DMS53 treated with DMSO at 0.1 percent for 48 hours (cell line): ENCODE measurements around the gene TMOD2.

ENCODE experiments used
- DNase-seq: peaks from one replicate; lab custom pipeline; 2025; ENCODE audit not compliant: unreplicated experiment; lab: John Stamatoyannopoulos, UW

The TMOD2 gene

DNA sequence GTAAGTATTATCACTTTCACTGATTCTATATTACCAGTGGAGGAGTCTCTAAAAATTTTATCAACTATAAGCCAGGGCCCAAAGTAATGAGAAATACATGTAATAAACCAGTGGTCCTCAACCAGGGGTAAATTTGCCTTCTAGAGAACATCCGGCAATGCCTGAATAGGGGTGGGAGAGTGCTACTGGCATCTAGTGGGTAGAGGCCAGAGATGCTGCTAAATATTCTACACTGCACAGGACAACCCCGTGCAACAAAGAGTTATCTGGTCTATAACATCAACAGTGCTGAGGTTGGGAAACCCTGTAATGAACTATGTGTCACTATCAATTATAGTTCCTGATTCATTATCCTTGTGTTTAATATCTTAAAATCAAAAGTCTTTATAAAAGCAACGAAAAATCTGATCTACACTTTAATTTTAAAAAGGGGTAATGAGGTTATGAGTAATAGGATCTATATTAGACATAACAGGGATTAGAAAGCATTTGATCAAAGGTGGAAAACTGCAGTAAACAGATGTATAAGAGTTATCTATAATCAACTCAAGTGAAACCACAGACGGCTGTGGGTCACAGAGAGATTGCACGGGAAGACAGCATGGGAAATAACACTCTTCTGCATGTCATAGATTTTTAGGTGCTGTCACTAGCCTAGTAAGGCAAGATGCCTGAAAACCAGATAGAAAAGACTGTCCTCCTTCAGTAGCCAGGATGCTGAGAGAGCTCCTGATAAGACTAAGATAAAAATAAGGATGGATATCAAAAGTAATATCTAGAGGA is 16.0 kb upstream of the TMOD2 start:
- DNase-seq = no peak

GRCh38 chr15:51736069-51736468 is 15.3 kb upstream of the TMOD2 start:
- no peak for DNase-seq

DNA sequence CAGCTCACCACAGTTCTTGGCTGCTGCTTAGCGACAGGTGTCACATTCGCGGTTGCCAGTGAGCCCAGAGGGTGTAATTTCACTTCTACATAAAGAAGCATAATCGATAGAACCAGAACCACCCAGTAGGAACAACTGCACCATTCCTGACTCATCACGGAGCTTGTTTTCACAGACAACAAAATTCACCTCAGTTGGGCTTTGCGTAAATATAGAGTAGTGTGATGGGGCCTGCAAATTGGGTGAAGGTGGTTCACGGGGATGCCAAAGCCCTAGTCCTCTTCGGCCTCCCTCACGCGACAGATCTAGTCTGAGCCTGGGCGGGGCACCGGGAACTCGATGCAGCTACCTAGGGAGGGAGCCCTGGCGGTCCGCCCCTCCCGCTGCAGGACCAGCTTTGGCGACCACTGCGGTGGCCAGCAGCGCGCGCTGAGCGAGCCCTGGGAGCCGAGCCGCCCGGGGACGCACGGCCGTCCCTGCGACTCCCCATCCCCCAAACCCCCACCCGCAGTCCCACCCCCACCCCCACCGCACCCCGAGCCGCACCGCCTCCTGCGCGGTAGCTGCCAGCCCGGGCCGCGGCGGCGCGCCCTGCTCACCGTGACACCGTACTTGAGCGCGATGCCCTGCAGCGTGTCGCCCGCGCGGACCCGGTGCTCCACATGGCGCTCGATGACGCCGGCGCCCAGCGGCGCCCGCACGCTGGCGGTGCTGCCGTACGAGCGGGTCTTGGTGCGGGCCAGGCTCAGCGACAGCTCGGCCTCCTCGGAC is 14.5 kb upstream of the TMOD2 start:
- peak; percentile 42 for DNase-seq

DNA sequence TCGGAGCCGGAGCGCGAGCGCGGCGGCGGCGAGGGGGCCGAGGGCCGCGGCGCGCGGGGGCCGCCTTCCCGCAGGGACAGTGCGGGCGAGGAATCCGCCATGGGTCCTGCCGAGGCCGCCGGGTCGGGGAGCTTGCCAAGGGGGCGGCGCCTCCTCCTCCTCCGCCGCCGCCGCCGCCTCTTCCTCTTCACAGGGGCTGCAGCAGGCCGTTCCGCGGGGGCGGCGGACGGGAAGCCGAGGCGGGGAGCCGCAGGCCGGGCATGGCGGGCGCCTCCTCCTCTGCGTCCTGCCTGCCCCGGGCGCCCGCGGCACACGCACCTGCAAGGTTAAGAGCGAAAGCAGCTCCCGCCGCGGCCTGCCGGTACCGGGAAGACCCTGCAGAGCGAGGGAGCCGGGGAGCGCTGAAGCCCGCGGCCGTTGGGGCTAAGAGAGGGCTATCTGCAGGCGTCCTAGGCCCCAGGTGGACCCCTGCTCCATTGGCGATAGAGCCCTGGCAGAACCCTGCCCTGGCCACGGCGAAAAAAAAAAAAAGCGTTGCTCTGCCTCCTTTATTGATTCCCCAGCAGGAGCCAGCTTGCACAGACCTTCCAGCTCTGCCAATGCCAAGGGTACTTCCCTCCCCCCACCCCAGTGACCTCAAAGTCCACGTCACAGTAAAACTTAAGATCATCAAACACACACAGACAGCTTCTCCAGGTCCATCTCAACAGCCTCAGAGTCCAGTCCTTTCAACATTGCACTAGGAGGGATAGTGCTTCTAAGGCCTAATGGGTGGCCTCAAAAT is 13.7 kb upstream of the TMOD2 start, which contains the start of gene LYSMD2:
TSS of gene LYSMD2 (minus strand) at position 134 of the 784 bp plus-strand sequence. CDS start at position 101, 33 bp downstream.
- peak; percentile 42 for DNase-seq

- DNase-seq = no peak
These were observed 12.8 kb upstream of the TMOD2 start for GRCh38 chr15:51738553-51738952.

GRCh38 chr15:51739061-51739712 is 12.2 kb upstream of the TMOD2 start:
- no peak for DNase-seq

DNA sequence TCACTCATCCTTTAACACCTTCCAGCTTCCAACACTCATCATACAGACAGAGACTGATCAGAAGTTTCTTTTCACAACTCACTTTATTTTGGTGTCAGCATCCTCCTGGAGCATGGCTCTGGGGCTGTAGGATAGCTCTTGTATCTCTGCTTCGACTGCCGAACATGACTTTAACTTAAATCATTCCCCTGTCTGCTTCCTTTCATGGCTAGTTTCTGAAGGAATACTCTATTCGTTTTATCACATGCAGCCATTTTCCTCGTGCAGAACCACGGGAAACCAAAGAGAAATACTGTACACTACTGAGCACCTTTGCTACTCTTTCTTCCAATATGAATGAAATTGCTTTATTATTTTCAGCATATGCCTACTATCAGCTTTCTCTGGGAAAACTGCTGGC is 2.1 kb upstream of the TMOD2 start:
- no peak for DNase-seq

DNA sequence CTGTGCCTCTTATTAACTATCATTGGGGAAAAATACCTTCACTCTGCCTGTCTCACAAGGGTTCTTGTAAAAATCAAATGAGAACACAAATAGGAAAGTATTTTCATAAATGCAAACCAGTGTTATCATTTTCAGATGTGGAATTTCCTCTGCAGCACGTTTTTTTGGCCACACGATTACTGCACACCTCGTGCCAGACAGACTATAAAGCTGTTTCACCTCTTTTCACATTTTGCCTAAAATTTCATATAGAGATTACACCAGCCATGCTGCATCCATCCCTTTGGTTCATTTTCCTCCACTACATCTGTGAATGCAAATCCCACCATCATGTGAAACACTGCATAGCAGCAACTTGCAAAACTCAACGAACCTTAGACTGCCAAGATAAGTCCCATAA is 1.2 kb upstream of the TMOD2 start:
- no peak for DNase-seq

DNA sequence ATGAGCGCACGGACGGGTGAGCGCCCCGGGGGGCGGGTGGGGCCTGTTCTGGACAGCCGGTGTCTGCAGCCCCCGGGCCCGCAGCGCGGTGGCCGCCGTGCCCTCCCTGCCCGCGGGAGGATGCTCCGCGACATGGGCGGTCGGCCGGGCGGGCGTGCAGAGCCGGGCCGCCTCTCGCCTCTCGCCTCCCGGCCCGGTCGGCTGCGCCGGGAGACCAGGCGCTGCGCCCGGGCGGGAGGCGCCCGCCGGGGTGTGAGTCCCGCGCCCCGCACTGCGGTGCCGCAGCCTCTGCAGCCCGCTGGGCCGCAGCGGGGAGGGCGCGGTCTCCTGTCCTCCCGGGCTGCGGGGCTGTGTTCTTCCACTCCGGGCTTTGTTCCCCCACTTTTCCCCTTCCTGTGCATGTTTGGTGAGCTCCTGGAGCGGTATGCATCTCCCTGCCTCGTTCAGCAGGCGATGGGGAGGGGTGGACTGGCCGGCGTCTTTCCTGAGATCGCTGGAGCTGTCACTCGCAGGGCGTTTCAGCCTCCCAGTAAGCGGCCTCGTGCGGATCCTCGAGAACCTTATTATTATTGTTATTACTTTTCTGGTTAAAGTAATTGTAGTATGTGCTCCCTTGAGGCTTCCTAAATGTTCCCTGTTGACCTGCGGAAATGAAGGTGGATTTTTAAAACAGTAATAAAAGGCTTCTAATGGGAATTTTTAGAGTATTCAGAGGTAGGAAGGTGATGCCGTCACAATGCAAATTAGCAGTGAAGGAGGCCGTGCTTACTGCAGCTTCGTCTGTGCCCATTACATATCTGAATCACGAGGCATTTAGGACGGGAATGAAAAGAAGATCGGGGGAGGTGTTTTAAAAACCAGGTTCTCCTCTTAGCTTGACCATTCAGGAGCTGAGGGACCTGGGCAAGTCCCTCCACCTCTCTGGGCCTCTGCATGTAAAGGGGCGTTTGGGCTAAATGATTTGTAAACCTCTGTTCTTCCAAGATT is 593 bp downstream of the TMOD2 start:
- peak; percentile 9 for DNase-seq

GRCh38 chr15:51752888-51753287 is 1.5 kb downstream of the TMOD2 start:
- DNase-seq = no peak

DNA sequence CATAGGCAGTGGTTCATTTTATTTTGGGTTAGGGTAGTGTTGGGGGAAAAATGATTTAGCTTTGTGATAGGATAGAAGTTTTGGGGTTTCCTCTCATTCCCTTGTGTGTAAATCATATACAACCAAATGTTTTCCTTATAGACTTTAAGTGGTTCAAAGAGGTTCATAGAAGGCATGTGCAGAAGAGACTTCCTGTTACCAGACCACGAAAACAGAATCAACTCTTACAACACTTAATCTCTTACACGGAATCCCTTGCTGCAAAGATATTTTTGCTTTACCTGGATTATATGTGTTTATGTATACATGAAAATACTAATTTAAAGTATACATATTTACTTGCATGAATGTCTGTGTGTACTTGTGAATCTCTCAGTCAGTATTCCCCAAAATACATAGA is 2.9 kb downstream of the TMOD2 start:
- DNase-seq = no peak

- no peak for DNase-seq
These were observed 4.4 kb downstream of the TMOD2 start for GRCh38 chr15:51755790-51756189.

GRCh38 chr15:51756482-51756881 is 5.1 kb downstream of the TMOD2 start:
- no peak for DNase-seq

DNA sequence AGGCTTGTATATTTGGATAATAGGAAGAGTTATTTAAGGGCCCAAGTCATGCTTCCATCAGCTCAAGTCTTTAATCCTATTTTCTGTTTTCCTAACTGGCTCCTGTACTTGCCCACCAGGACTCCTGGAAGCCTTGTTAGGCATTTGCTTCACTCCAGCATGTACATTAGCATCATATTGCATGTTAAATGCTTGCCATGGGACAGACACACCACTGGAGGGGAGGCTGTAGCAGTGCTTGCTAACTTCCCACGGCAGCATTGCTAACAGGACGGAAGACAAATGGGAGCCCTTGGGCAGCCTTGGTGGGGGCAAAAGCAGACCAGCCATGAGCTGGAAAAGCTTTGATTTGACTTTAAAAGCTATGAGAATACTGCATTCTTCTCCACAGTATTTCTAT is 6.1 kb downstream of the TMOD2 start:
- DNase-seq = no peak

DNA sequence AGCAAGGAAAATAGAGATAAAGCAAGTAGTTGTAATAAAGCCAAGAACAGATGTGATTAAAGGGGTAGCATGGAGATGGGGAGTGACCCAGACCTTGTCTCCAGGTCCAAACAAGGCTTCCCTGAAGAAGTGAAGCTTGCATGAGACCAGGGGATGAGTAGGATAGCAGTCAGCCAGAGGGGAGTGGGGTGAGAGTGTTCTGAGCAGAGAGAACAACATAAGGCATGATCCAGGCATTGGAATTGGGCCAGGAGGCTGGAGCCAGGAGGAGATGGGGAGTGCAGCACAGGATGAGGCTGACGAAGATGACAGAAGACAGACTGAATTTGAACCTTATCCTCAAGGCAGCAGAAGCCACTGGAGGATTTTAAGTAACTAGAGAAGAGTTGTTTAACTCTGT is 7.2 kb downstream of the TMOD2 start:
- no peak for DNase-seq

DNA sequence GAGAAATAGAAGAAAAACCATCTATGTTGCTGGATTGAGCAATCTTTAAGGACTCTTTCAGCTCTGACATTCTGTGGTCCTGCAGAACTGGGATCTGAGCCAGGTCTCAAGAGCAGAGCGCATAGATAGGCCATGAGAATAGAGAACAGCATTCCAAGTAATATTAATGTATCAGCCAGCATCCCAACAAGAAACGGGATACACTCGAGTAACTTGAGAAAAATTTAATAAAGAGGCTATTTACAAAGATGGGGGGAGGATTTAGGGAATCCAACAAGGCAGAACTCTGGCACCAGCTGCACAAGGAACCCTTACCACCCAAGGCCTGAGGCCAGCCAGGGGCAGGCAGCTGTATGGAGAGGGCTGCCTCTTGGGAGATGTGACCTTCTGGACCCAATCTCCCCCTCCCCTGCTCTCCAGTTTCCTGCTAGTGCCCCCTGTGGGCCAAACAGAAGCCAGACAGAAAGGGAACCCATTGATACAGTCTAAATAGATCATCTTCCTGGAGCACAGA is 8.2 kb downstream of the TMOD2 start:
- no peak for DNase-seq

DNA sequence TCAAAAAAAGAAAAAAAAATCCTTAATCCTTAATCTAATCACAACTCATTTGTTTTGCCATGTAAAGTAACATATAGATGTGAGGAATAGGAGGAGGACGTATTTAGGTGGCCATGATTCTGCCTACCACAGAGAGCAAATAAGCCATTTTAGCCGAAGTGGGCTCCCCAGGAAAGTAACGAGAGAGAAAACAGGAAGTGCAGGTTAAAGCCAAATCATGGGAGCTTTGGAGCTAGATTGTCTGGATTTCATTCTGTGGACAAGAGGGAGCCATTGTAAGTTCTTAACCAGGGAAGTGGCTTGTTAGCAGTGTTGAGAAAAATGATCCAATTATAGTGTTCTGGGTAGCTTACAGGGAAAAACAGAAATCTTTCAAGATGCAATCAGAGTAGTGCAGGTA is 9.4 kb downstream of the TMOD2 start:
- DNase-seq = no peak

DNA sequence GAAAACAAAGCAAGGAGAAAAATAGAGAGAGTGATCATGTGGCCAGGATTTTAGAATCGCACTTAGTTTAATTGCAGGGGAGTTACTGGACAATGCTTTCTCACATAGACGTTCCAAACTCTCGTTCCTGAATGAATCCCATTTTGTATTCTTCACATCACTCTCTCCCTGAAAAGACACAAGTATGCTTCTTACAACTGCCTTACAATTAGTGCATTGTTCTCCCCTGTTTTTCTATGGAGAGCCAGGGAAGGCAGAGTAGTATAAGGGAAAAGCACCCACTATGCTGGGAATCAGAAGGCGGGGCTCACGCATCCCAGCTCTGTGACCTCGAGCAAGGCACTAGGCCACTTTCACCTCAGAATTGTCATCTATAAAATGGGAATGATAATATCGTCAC is 14.4 kb downstream of the TMOD2 start:
- DNase-seq = no peak

GRCh38 chr15:51766341-51766740 is 14.9 kb downstream of the TMOD2 start:
- no peak for DNase-seq

DNA sequence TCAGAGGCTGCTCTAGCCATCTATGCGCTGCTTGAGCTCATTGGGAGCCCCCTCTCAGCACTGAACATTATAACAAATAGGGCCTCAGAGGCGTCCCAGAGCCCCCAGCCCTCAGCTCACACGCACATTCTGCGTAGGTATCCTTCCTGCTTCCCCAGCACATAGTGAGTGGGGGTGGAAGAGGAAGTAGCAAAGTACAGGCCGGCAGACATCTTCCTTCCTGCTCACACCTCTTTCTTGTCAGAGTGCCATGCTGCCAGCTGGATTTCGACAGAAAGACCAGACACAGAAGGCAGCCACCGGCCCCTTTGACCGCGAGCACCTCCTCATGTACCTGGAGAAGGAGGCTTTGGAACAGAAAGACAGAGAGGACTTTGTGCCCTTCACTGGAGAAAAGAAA is 16.6 kb downstream of the TMOD2 start:
- no peak for DNase-seq
